HG03159 (cell line): ENCODE results near the gene OAF.
A peak's percentile ranks its signal among the peaks of the same experiment; 100 is the strongest.
"Not testable (repeated sequence)": the region's sequence is repeated elsewhere in the genome, so short reads cannot be mapped to it uniquely, and the experiment has no call there.

ENCODE experiments used
- ATAC-seq: cut with Tn5 transposase; IDR thresholded peaks from one replicate; pipeline ENCODE4 v1.9.1; 2021; ENCODE audit warnings: mild to moderate bottlenecking, moderate library complexity; ENCODE audit not compliant: unreplicated experiment

OAF gene

GRCh38 chr11:120239713-120240640, 29.1 kb downstream of the OAF start, which contains the start of gene POU2F3:
Gene POU2F3, plus strand, starts transcription at chr11:120240140. Its CDS starts 204 bp downstream, at chr11:120240344.
- no peak for ATAC-seq

DNA sequence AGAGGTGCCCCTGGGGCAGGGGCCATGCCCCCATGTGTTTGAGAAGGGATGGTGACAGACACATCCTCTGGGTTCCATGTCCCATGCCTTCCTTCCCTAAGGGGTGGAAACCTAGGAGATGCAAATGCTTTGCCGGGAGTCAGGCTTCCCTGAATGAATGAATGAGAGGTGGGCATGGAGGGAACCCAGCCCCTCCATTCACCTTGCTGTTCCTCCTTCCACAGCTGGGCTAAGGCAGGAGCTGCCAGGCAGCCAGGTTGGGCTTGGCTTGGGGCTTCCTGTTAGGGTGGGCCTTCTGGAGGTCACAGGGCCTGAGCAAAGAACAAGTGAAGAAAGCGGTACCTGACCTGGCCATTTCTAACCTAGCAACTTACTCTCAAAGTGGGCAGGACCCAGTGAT, 30.0 kb downstream of the OAF start:
- no peak for ATAC-seq

GRCh38 chr11:120241277-120241676, 30.4 kb downstream of the OAF start:
- no peak for ATAC-seq

DNA sequence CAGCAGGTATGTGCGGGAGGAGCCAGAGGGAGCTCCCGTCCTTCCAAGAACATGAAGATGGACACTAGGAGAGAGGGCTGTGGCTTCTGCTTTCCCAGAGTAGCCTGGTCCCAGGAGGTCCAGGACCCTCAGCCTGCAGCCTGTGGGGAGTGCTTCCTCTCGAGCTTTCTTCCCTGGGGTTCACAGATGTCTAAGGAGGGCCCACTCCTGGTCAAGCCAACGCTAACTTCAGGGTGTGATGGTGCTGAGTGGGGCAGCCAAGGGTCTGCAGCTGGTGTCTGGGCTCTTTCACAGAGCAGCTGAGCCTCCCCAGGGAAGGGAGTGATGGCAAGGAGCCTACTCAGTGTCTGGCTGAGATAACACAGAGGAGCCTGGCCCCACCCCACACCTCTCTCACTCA, 32.4 kb downstream of the OAF start:
- no peak for ATAC-seq

DNA sequence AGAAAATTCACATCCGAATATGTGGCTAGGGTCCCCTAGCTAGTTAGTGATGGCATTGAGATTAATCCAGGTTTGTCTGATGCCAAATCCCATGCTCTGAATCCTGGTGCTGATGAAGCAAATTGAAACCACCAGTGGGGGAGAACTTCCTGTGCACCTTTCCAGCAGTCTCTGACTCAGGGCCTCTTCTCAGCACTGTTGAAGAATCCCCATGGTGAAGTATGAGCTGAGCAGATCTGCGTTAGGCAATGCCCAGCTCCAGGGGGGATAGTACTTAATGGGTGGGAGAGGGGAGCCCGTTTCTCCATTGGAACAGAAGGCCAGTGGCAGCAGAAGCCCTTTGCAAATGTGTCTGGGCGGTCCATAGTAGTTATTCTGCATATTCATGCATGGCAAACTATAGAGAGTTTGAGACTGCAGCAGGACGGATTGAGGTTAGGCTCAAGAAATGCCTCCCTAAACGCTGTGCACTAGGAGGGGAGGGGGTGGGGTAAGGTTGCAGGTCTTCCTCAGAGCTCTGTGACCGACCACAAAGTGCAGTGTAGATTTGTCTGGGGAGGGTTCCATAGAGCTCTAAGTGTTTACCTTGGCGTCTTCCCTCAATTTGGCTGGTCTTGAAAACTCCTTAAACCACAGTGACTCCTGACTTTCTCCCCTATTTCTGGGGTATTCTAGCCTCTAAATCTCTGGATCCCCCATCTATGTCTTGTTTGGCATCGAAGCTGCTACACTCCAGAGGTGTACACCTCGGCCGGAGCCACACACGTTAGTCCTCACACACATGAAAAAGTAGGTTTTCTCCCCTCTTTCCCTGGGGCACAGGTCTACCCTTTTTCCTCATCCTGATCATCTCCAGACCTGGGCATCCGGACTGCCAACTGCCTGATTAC, 33.9 kb downstream of the OAF start:
- no peak for ATAC-seq

GRCh38 chr11:120245434-120245833, 34.6 kb downstream of the OAF start:
- no peak for ATAC-seq

- ATAC-seq, result peak; percentile 72
Measured at GRCh38 chr11:120248551-120249278, 37.9 kb downstream of the OAF start.

GRCh38 chr11:120249279-120250262, 38.7 kb downstream of the OAF start:
- ATAC-seq, result no peak

- ATAC-seq, result not testable (repeated sequence)
Measured at GRCh38 chr11:120253377-120253776, 42.5 kb downstream of the OAF start.

- no peak for ATAC-seq
Measured at GRCh38 chr11:120254788-120255518, 44.1 kb downstream of the OAF start.

GRCh38 chr11:120255519-120255866, 44.7 kb downstream of the OAF start:
- ATAC-seq, result no peak

DNA sequence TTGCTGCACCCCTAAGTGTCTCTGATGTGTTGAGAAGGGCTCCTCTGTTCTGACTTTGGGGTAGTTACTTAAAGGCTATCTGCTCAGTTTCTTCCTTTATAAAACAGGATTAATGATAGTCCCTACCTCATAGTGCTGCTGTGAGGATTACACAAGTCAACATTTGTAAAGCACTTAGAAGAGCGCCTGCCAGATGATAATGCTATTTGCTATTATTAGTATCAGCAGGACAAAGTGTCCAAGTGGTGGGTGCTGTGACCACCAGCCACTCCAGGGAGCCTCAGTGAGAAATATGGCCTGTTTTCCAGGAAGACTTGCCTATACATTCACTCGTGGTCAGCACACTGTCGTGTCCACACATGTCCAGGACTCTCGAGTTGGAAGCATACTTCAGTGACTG, 45.3 kb downstream of the OAF start:
- no peak for ATAC-seq

DNA sequence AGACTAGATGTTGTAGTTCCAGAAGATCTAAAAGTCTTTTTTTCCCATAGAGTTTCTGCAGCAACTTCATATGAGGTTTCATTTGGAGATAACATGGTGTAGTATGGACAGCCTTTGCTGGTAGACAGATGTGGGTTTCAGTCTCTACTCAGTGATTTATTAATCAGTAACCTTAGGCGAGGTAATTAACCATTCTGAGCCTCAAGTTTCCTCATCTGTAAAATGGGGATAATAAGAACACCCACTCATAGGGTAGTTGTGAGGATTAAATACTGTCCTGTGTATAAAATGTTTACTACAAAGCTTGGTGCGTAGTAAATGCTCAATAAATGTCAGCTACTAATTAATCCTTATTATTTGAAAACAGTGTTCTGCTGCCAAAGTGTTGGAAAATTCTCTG, 45.9 kb downstream of the OAF start:
- no peak for ATAC-seq

- no peak for ATAC-seq
Measured at GRCh38 chr11:120257346-120257745, 46.5 kb downstream of the OAF start.

GRCh38 chr11:120258661-120259060, 47.8 kb downstream of the OAF start:
- no peak for ATAC-seq

DNA sequence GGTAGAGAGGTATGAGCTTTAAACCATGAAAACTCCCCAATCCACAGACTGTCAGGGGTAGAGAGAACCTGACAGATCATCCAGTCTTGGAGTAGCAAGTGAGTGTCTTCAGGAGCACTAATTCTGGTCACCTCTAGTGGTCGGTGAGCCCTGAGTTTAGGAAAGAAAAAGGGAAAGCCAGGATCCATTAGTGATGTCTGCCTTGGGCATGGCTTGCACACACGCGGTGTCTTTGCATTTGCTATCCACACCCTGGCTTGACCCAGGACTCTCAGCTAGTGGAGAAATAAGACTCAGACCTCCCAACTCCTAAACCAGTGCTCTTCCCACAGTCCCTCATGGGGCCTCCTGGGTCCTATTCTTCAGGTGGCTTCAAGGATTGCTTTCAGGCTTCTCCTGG, 48.4 kb downstream of the OAF start:
- ATAC-seq, result no peak

- ATAC-seq, result no peak
Measured at GRCh38 chr11:120259988-120260565, 49.2 kb downstream of the OAF start.

DNA sequence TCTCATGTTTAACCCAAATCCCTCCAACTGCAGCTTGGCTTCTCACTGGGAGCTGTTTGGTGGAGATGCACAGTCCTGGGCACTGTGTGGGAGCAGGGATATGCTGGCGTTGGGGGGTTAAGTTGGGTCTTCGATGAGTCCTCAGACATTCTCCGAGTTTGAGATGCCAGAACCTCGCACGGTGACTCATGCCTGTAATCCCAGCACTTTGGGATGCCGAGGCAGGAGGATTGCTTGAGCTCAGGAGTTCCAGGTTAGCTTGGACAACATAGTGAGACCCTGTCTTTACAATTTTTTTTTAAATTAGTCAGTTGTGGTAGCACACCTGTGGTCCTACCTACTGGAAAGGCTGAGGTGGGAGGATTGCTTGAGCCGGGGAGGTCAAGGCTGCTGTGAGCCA, 49.8 kb downstream of the OAF start:
- no peak for ATAC-seq

DNA sequence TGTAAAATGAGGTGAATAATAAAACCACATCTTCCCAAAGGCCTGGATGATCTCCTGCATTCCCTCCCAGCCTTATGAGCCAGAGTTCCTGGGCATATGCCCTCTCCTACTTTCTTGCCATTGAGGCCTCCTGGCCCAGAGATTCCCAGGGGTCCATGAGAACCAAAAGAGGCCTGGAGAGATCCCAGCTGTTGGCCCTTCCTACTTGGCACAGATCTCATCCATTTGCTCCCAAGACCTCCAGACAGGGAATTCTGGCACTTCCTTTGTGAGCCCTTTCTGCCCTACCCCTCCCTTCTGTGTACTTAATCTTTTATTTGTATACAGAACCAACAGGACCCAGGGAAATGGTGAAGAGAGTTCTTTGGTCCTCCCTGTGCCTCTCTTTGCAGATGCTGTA, 50.5 kb downstream of the OAF start:
- no peak for ATAC-seq
